LHCN-M2 (cell line): Measurements from ENCODE around the gene CDK19. TPM values are rescaled to one million over a fixed set of nuclear protein-coding genes. Genes with fewer than 3 reads are reported as not detected.

ENCODE experiments used
- total RNA-seq: library from RNA; depleted of rRNA; stranded (reverse); fragments of >200 nt; gene quantifications from 2 replicates; pipeline ENCODE4 v1.2.3, GENCODE V29; 2014; rRNA removed

CDK19 gene
- total RNA-seq, 1 experiment from 2014 or later, result 18.2 TPM

Other genes starting within 250 kb of the CDK19 start
- gene AMD1, start 59.3 kb upstream of the CDK19 start, total RNA-seq, result 132 and 139 TPM in 2 replicates
- gene GTF3C6, start 143.2 kb upstream of the CDK19 start, total RNA-seq, result 126 and 149 TPM in 2 replicates
- gene RPF2, start 166.6 kb upstream of the CDK19 start, total RNA-seq, result 69.8 and 81.0 TPM in 2 replicates